CD14-positive monocyte (primary cell): ENCODE results near the gene SLC35C1. TPM values are rescaled to one million over a fixed set of nuclear protein-coding genes. Genes with fewer than 3 reads are reported as not detected.

ENCODE experiments used
- DNase-seq, 3 donors: peaks; one replicate each; pipeline ENCODE4 v3.0.0-alpha.2; 2011 to 2022
- H2AFZ ChIP-seq: 2 replicates; pipeline ENCODE4 v1.6.0; 2012; ENCODE audit warnings: mild to moderate bottlenecking, low read depth, low read length, inconsistent platforms; ENCODE audit not compliant: insufficient read depth, poor library complexity, severe bottlenecking
- H3K27ac ChIP-seq, 2 donors: 1 replicate in 1 of 2; 2 replicates in 1 of 2; pipeline ENCODE4 v1.5.1; 2012 to 2013; ENCODE audit warnings: low read length in 2 of 2, control low read depth in 1 of 2, inconsistent platforms in 1 of 2, low read depth in 1 of 2, mild to moderate bottlenecking in 1 of 2
- H3K27me3 ChIP-seq, 2 donors: one replicate each; pipeline versions ENCODE4 v1.6.0 to v1.6.1; 2011 to 2013; ENCODE audit warnings: low read length in 2 of 2; ENCODE audit not compliant: control insufficient read depth in 2 of 2, insufficient read depth in 2 of 2
- H3K36me3 ChIP-seq, 2 donors: replicated peaks in 1 of 2; 1 replicate in 1 of 2; 2 replicates in 1 of 2; pipeline versions ENCODE4 v1.5.1 to v1.6.1; 2012 to 2013; ENCODE audit warnings: low read length in 2 of 2, control low read depth in 1 of 2, inconsistent platforms in 1 of 2, mild to moderate bottlenecking in 1 of 2; ENCODE audit not compliant: insufficient read depth in 2 of 2, control insufficient read depth in 1 of 2
- H3K4me1 ChIP-seq, 2 donors: 1 replicate in 1 of 2; 2 replicates in 1 of 2; pipeline versions ENCODE4 v1.5.1 to v1.6.1; 2012 to 2013; ENCODE audit warnings: low read length in 2 of 2, control low read depth in 1 of 2, inconsistent platforms in 1 of 2, mild to moderate bottlenecking in 1 of 2, moderate library complexity in 1 of 2; ENCODE audit not compliant: insufficient read depth in 2 of 2, control insufficient read depth in 1 of 2
- H3K4me2 ChIP-seq: replicated peaks from 2 replicates; pipeline ENCODE3; 2012; ENCODE audit warnings: low read length, moderate library complexity, mild to moderate bottlenecking; ENCODE audit not compliant: poor library complexity, severe bottlenecking; ENCODE audit errors: extremely low read depth
- H3K4me3 ChIP-seq, 3 experiments: fragments of 200-600 bp in 1 of 3; sonication (generic) in 1 of 3; replicated peaks in 1 of 3; 1 replicate in 2 of 3; 2 replicates in 1 of 3; pipeline ENCODE4 v1.5.1; 2011 to 2013; ENCODE audit warnings: low read length in 3 of 3, mild to moderate bottlenecking in 3 of 3, control low read depth in 2 of 3, low read depth in 2 of 3, inconsistent platforms in 1 of 3, moderate library complexity in 1 of 3
- H3K79me2 ChIP-seq: 2 replicates; pipeline ENCODE4 v1.6.0; 2012; ENCODE audit warnings: mild to moderate bottlenecking, control low read depth, inconsistent platforms, low read length, moderate library complexity; ENCODE audit not compliant: insufficient read depth
- H3K9ac ChIP-seq: 2 replicates; pipeline ENCODE4 v1.6.0; 2017; ENCODE audit warnings: low read length, mild to moderate bottlenecking; ENCODE audit not compliant: insufficient read depth, poor library complexity, severe bottlenecking
- H3K9me3 ChIP-seq, 2 donors: replicated peaks in 1 of 2; 1 replicate in 1 of 2; 2 replicates in 1 of 2; pipeline versions ENCODE4 v1.5.1 to v1.6.1; 2012 to 2013; ENCODE audit warnings: low read length in 2 of 2, control low read depth in 1 of 2; ENCODE audit not compliant: control insufficient read depth in 1 of 2, insufficient read depth in 1 of 2
- H4K20me1 ChIP-seq: 2 replicates; pipeline ENCODE4 v1.6.0; 2012; ENCODE audit warnings: mild to moderate bottlenecking, low read length, control low read depth, moderate library complexity; ENCODE audit not compliant: insufficient read depth
- H3K27ac Mint-ChIP-seq, 7 donors: one replicate each; pipeline ENCODE4 v1.8.0; 2020; ENCODE audit warnings: mild to moderate bottlenecking in 7 of 7, mixed read lengths in 7 of 7, moderate library complexity in 6 of 7, inconsistent platforms in 2 of 7
- H3K27me3 Mint-ChIP-seq, 3 donors: one replicate each; pipeline ENCODE4 v1.8.0; 2021 to 2022; ENCODE audit warnings: low read depth in 3 of 3, mild to moderate bottlenecking in 3 of 3, mixed read lengths in 3 of 3, moderate library complexity in 3 of 3, inconsistent platforms in 1 of 3
- H3K36me3 Mint-ChIP-seq, 2 donors: one replicate each; pipeline ENCODE4 v1.8.0; 2020; ENCODE audit warnings: mixed read lengths in 2 of 2, inconsistent platforms in 1 of 2, mild to moderate bottlenecking in 1 of 2
- H3K4me1 Mint-ChIP-seq: one replicate; pipeline ENCODE4 v1.8.0; 2020; ENCODE audit warnings: mild to moderate bottlenecking, mixed read lengths
- H3K4me3 Mint-ChIP-seq, 2 donors: one replicate each; pipeline ENCODE4 v1.8.0; 2020; ENCODE audit warnings: mild to moderate bottlenecking in 2 of 2, mixed read lengths in 2 of 2, moderate library complexity in 1 of 2
- H3K9me3 Mint-ChIP-seq, 7 donors: one replicate each; pipeline ENCODE4 v1.8.0; 2020 to 2022; ENCODE audit warnings: mixed read lengths in 7 of 7, mild to moderate bottlenecking in 6 of 7, moderate library complexity in 6 of 7, inconsistent platforms in 2 of 7
- WGBS: methylation state at CpG from one replicate; pipeline ENCODE4 v1.1.5; 2013; ENCODE audit warnings: missing lambda C conversion rate; ENCODE audit not compliant: insufficient coverage; 5-methylcytosine and 5-hydroxymethylcytosine counted together
- intact Hi-C, 2 donors: fragments of 100-400 bp; cut with micrococcal nuclease; formaldehyde crosslinking; loops; one replicate each; pipeline versions ENCODE4 v1.15.0 to v1.15.1; 2023
- polyA plus RNA-seq, 3 donors: library from polyadenylated mRNA; depleted of rRNA in 1 of 3; unstranded in 2 of 3; stranded (reverse) in 1 of 3; fragments of 300-500 nt in 2 of 3; fragments of >200 nt in 1 of 3; fragmentation: Illumina TruSeq in 2 of 3; gene quantifications; 1 replicate in 2 of 3; 2 replicates in 1 of 3; pipeline ENCODE4 v1.2.3, GENCODE V29; 2012 to 2021
- TF ChIP-seq, protein P1 (sequence below): fragments of 200-600 bp; IDR thresholded peaks from one replicate; pipeline ENCODE4 v1.8.0; 2022; ENCODE audit warnings: antibody characterized with exemption, mild to moderate bottlenecking

Gene SLC35C1
- polyA plus RNA-seq, 3 donors: 5.0 to 14.0 (median 12.8) TPM

DNA sequence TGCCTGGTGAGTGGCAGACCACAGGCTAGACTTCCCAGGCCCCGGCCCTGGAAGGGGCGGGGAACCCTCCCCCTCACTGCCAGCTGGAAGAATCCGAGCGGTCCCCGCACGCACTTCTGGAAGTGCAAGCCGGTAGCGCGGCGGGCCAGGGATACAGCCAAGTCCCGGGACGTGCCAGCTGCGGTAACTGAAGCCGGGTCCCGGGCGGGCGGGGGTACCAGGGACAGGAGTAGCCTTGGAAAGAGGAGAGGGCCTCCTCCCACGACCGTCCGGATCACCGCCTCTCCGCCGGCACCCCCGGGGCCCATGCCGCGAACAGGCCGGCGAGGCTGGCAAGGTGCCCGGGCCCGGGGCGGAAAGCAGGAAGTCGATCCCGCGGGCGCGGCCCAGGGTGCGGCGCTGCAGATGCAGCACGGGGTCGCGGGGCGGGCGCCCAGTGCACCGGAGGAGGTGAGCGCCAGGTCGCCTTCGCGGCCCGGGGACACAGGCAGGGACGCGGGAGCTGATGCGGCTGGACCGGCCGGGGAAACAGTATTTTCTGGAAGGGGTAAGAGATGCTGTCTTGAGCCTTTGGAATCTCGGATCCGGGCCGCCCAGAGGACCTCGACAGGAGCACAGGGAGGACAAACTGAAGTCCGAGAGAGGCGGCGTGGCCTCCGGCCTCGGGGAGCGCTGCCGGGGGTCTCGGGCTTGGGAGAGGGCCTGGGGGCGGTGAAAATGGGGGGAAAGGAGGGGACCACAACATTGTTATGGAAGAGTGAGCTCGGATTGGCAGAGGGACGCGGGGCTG is 783 bp upstream of the SLC35C1 start:
- peak overlapping the region; percentile 80 to 87 for H3K27ac ChIP-seq
- H4K20me1 ChIP-seq: peaks cover 26% of the 10 kb centered on the region
- H3K9me3 Mint-ChIP-seq: peaks cover 0 to 3% (median 0%) of the 10 kb centered on the region in 7 donors
- H3K27me3 ChIP-seq: no peaks in the 10 kb centered on the region
- H2AFZ ChIP-seq: peak overlapping the region; percentile 96
- under 1% methylated on average over 68 of the region's 70 CpGs for WGBS
- intact Hi-C loops: no loop called here
- H3K79me2 ChIP-seq: peaks cover 28% of the 10 kb centered on the region
- TF ChIP-seq, protein P1, sequence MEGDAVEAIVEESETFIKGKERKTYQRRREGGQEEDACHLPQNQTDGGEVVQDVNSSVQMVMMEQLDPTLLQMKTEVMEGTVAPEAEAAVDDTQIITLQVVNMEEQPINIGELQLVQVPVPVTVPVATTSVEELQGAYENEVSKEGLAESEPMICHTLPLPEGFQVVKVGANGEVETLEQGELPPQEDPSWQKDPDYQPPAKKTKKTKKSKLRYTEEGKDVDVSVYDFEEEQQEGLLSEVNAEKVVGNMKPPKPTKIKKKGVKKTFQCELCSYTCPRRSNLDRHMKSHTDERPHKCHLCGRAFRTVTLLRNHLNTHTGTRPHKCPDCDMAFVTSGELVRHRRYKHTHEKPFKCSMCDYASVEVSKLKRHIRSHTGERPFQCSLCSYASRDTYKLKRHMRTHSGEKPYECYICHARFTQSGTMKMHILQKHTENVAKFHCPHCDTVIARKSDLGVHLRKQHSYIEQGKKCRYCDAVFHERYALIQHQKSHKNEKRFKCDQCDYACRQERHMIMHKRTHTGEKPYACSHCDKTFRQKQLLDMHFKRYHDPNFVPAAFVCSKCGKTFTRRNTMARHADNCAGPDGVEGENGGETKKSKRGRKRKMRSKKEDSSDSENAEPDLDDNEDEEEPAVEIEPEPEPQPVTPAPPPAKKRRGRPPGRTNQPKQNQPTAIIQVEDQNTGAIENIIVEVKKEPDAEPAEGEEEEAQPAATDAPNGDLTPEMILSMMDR: no peak
- H3K4me2 ChIP-seq: peak overlapping the region; percentile 100
- H3K4me1 Mint-ChIP-seq: peaks cover 36% of the 10 kb centered on the region
- peak overlapping the region; percentile 93 to 95 for H3K4me3 Mint-ChIP-seq
- H3K4me3 ChIP-seq: peak overlapping the region; percentile 90 to 98 (median 92)
- peaks cover 1 to 7% (median 6%) of the 10 kb centered on the region in 3 donors for H3K27me3 Mint-ChIP-seq
- peaks cover 8 to 21% of the 10 kb centered on the region in 2 donors for H3K36me3 Mint-ChIP-seq
- peak overlapping the region; percentile 83 to 94 (median 91) for H3K27ac Mint-ChIP-seq
- H3K36me3 ChIP-seq: peaks cover 5 to 8% of the 10 kb centered on the region in 2 donors
- H3K9ac ChIP-seq: peak overlapping the region; percentile 75
- DNase-seq: peak; percentile 46 to 63 (median 62)
- H3K9me3 ChIP-seq: no peaks in the 10 kb centered on the region
- peaks cover 40% of the 10 kb centered on the region in 2 donors for H3K4me1 ChIP-seq

DNA sequence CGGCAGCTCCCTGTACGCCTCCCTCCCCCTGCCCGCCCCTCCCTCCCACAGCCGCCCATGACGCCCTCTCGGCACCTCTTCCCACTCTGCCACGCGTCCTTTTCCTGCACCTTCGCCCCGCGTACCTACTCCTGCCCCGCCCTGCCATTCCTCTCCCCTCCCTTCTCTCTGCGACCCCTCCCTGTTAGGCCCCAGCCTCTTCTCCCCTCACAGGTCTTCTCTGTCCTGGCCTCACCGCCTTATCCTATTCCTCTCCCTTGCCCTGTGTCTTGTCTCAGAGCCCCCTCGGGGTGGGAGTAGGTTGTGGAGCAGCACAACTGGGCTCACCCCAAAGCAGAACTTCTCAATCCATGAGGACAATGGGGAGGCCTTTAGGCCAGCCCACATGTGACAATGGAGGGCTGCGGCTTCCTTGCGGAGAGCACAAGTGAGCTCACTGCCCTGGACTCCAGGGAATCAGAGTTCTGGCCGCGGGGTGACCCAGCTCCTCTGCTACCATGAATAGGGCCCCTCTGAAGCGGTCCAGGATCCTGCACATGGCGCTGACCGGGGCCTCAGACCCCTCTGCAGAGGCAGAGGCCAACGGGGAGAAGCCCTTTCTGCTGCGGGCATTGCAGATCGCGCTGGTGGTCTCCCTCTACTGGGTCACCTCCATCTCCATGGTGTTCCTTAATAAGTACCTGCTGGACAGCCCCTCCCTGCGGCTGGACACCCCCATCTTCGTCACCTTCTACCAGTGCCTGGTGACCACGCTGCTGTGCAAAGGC is 539 bp downstream of the SLC35C1 start:
- peaks cover 29% of the 10 kb centered on the region for H3K79me2 ChIP-seq
- H3K9me3 ChIP-seq: no peaks in the 10 kb centered on the region
- H3K36me3 Mint-ChIP-seq: peaks cover 14 to 34% of the 10 kb centered on the region in 2 donors
- peaks cover 36% of the 10 kb centered on the region for H4K20me1 ChIP-seq
- H3K4me2 ChIP-seq: peak overlapping the region; percentile 100
- intact Hi-C loops: loop anchor here (5.0 kb wide), 2 partner anchors 37 to 42 kb away; partner anchors contain the start of gene CRY2 (in 1 of the 2)
- no peaks in the 10 kb centered on the region for H3K27me3 ChIP-seq
- H3K4me1 Mint-ChIP-seq: peaks cover 44% of the 10 kb centered on the region
- peak in 1 of 3 donors; percentile 10 for DNase-seq
- H3K9me3 Mint-ChIP-seq: peaks cover 0 to 4% (median 0%) of the 10 kb centered on the region in 7 donors
- H3K27ac ChIP-seq: peak overlapping the region in 1 of 2 donors; percentile 80
- peak overlapping the region; percentile 96 for H2AFZ ChIP-seq
- 31% methylated on average over 24 of the region's 29 CpGs for WGBS
- H3K4me3 Mint-ChIP-seq: peak overlapping the region; percentile 93 to 95
- TF ChIP-seq, protein P1: no peak
- peak overlapping the region; percentile 57 to 94 (median 87) for H3K27ac Mint-ChIP-seq
- peak overlapping the region; percentile 90 to 98 (median 92) for H3K4me3 ChIP-seq
- H3K4me1 ChIP-seq: peaks cover 47 to 48% of the 10 kb centered on the region in 2 donors
- peaks cover 12 to 21% of the 10 kb centered on the region in 2 donors for H3K36me3 ChIP-seq
- H3K9ac ChIP-seq: peak overlapping the region; percentile 75
- H3K27me3 Mint-ChIP-seq: peaks cover 0 to 7% (median 6%) of the 10 kb centered on the region in 3 donors
